GM21737 (cell line): ENCODE data around the gene DARS1.
"Not testable (repeated sequence)": the region's sequence is repeated elsewhere in the genome, so short reads cannot be mapped to it uniquely, and the experiment has no call there.

Source experiments
- ATAC-seq: cut with Tn5 transposase; IDR thresholded peaks from one replicate; pipeline ENCODE4 v1.9.1; 2021; ENCODE audit warnings: mild to moderate bottlenecking, moderate library complexity; ENCODE audit not compliant: unreplicated experiment

DARS1 gene

GRCh38 chr2:135985826-135986393, 484 bp upstream of the DARS1 start:
- ATAC-seq, result peak; percentile 32

GRCh38 chr2:135984199-135985017, 1.0 kb downstream of the DARS1 start:
- peak; percentile 39 for ATAC-seq

- ATAC-seq, result no peak
These were observed 4.9 kb downstream of the DARS1 start for GRCh38 chr2:135980434-135981079.

- no peak for ATAC-seq
These were observed 9.7 kb downstream of the DARS1 start for GRCh38 chr2:135975702-135976101.

- no peak for ATAC-seq
These were observed 11.4 kb downstream of the DARS1 start for GRCh38 chr2:135974036-135974435.

GRCh38 chr2:135969655-135970387, 15.6 kb downstream of the DARS1 start:
- no peak for ATAC-seq

GRCh38 chr2:135965756-135966155, 19.7 kb downstream of the DARS1 start:
- no peak for ATAC-seq

GRCh38 chr2:135964404-135964803, 21.0 kb downstream of the DARS1 start:
- ATAC-seq, result not testable (repeated sequence)

GRCh38 chr2:135963841-135964240, 21.6 kb downstream of the DARS1 start:
- no peak for ATAC-seq

- ATAC-seq, result peak; percentile 55
These were observed 22.9 kb downstream of the DARS1 start for GRCh38 chr2:135962366-135963123.

- no peak for ATAC-seq
These were observed 24.5 kb downstream of the DARS1 start for GRCh38 chr2:135960656-135961551.

GRCh38 chr2:135960150-135960549, 25.3 kb downstream of the DARS1 start:
- ATAC-seq, result no peak

- not testable (repeated sequence) for ATAC-seq
These were observed 26.5 kb downstream of the DARS1 start for GRCh38 chr2:135958927-135959326.

GRCh38 chr2:135954020-135954601, 31.3 kb downstream of the DARS1 start:
- ATAC-seq, result no peak

GRCh38 chr2:135952891-135953290, 32.5 kb downstream of the DARS1 start:
- no peak for ATAC-seq

GRCh38 chr2:135951041-135951583, 34.3 kb downstream of the DARS1 start:
- no peak for ATAC-seq

- ATAC-seq, result no peak
These were observed 35.8 kb downstream of the DARS1 start for GRCh38 chr2:135949451-135950234.
